Fibroblast of lung (primary cell): ENCODE measurements around the gene HPSE2. TPM values are rescaled to one million over a fixed set of nuclear protein-coding genes. Genes with fewer than 3 reads are reported as not detected.

Experiments
- DNase-seq, 2 donors: peaks; one replicate each; pipeline versions ENCODE4 v3.0.0 to v3.0.0-alpha.2; 2010; ENCODE audit warnings: low read depth in 2 of 2
- H2AFZ ChIP-seq: 2 replicates; pipeline ENCODE4 v1.5.1; 2012; ENCODE audit warnings: low read length, control low read depth, inconsistent platforms
- H3K27ac ChIP-seq: 2 replicates; pipeline ENCODE4 v1.5.1; 2011; ENCODE audit warnings: low read length, control low read depth; ENCODE audit not compliant: insufficient read depth
- H3K27me3 ChIP-seq: 2 replicates; pipeline ENCODE4 v1.5.1; 2011; ENCODE audit warnings: mild to moderate bottlenecking, low read length; ENCODE audit not compliant: control insufficient read depth, insufficient read depth
- H3K36me3 ChIP-seq: 2 replicates; pipeline ENCODE4 v1.5.1; 2011; ENCODE audit warnings: low read length; ENCODE audit not compliant: control insufficient read depth, insufficient read depth
- H3K4me1 ChIP-seq: 2 replicates; pipeline ENCODE4 v1.5.1; 2011; ENCODE audit warnings: low read length; ENCODE audit not compliant: control insufficient read depth, insufficient read depth; ENCODE audit errors: extremely low read depth
- H3K4me2 ChIP-seq: 2 replicates; pipeline ENCODE4 v1.5.1; 2011; ENCODE audit warnings: low read length, control low read depth; ENCODE audit not compliant: insufficient read depth; ENCODE audit errors: extremely low read depth
- H3K4me3 ChIP-seq, 4 experiments: fragments of 200-600 bp in 1 of 4; sonication (generic) in 1 of 4; replicated peaks in 1 of 4; 2 replicates each; pipeline ENCODE4 v1.5.1; 2011 to 2016; ENCODE audit warnings: low read length in 4 of 4, low read depth in 3 of 4, mild to moderate bottlenecking in 3 of 4, control low read depth in 2 of 4, inconsistent platforms in 1 of 4, mixed read lengths in 1 of 4; ENCODE audit not compliant: insufficient read depth in 1 of 4; ENCODE audit errors: control extremely low read depth in 1 of 4
- H3K79me2 ChIP-seq: 2 replicates; pipeline ENCODE4 v1.5.1; 2012; ENCODE audit warnings: mild to moderate bottlenecking, low read length, inconsistent platforms; ENCODE audit not compliant: control insufficient read depth, insufficient read depth
- H3K9ac ChIP-seq: 2 replicates; pipeline ENCODE4 v1.5.1; 2011; ENCODE audit warnings: mild to moderate bottlenecking, low read length, control low read depth; ENCODE audit not compliant: insufficient read depth
- H3K9me3 ChIP-seq: 2 replicates; pipeline ENCODE4 v1.5.1; 2012; ENCODE audit warnings: low read depth, low read length; ENCODE audit not compliant: control insufficient read depth, insufficient read depth
- H4K20me1 ChIP-seq: 2 replicates; pipeline ENCODE4 v1.5.1; 2011; ENCODE audit warnings: low read length; ENCODE audit not compliant: control insufficient read depth, insufficient read depth; ENCODE audit errors: extremely low read depth
- CTCF ChIP-seq, 2 donors: IDR thresholded peaks in 1 of 2; conservative IDR thresholded peaks in 1 of 2; 1 replicate in 1 of 2; 2 replicates in 1 of 2; pipeline ENCODE4 v1.5.1; 2011 to 2012; ENCODE audit warnings: low read length in 2 of 2, control low read depth in 1 of 2, inconsistent platforms in 1 of 2, low read depth in 1 of 2, mild to moderate bottlenecking in 1 of 2
- EZH2 ChIP-seq: IDR thresholded peaks from 2 replicates; pipeline ENCODE4 v1.5.1; 2012; ENCODE audit warnings: low read length, control low read depth, mild to moderate bottlenecking; ENCODE audit errors: missing control alignments
- polyA plus RNA-seq, 2 donors: library from polyadenylated mRNA; depleted of rRNA in 1 of 2; stranded (reverse) in 1 of 2; unstranded in 1 of 2; fragments of >200 nt; gene quantifications; 2 replicates each; pipeline ENCODE4 v1.2.1, GENCODE V29; 2011 to 2012; ENCODE audit warnings: missing spikeins in 1 of 2
- total RNA-seq: library from RNA; depleted of rRNA; stranded (reverse); fragments of >200 nt; gene quantifications from 2 replicates; pipeline ENCODE4 v1.2.1, GENCODE V29; 2014

The HPSE2 gene
- total and polyA plus RNA-seq, 2 donors (not counting 1 experiment from before 2014, with no cell fraction given) = 0.02 to 0.17 TPM

- H3K4me3 ChIP-seq = no peak overlapping the region
- H3K36me3 ChIP-seq = no peaks in the 10 kb centered on the region
- H4K20me1 ChIP-seq = no peaks in the 10 kb centered on the region
- DNase-seq = no peak
- no peak overlapping the region for H2AFZ ChIP-seq
- no peak overlapping the region for H3K4me2 ChIP-seq
- H3K79me2 ChIP-seq = no peaks in the 10 kb centered on the region
- H3K9me3 ChIP-seq = no peaks in the 10 kb centered on the region
- H3K4me1 ChIP-seq = no peaks in the 10 kb centered on the region
- TF ChIP-seq EZH2 (no peak), CTCF (conservative IDR thresholded peaks at IDR 0.05 in 1 of 2, IDR thresholded peaks at IDR 0.05 in 1 of 2; ENCODE audit: low read depth in 1 of 2, low read length in 2 of 2) (no peak)
- H3K27me3 ChIP-seq = no peaks in the 10 kb centered on the region
- H3K27ac ChIP-seq = no peak overlapping the region
- no peak overlapping the region for H3K9ac ChIP-seq
These were observed 659.6 kb downstream of the HPSE2 start for GRCh38 chr10:98576096-98576495.

- no peaks in the 10 kb centered on the region for H3K4me1 ChIP-seq
- no peak overlapping the region for H3K9ac ChIP-seq
- no peaks in the 10 kb centered on the region for H3K79me2 ChIP-seq
- no peak for DNase-seq
- H4K20me1 ChIP-seq = no peaks in the 10 kb centered on the region
- no peak overlapping the region for H3K27ac ChIP-seq
- no peaks in the 10 kb centered on the region for H3K36me3 ChIP-seq
- no peak overlapping the region for H2AFZ ChIP-seq
- no peak overlapping the region for H3K4me3 ChIP-seq
- H3K4me2 ChIP-seq = no peak overlapping the region
- no peaks in the 10 kb centered on the region for H3K27me3 ChIP-seq
- H3K9me3 ChIP-seq = no peaks in the 10 kb centered on the region
- TF ChIP-seq EZH2 (no peak), CTCF (conservative IDR thresholded peaks at IDR 0.05 in 1 of 2, IDR thresholded peaks at IDR 0.05 in 1 of 2; ENCODE audit: low read depth in 1 of 2, low read length in 2 of 2) (no peak)
These were observed 663.1 kb downstream of the HPSE2 start for GRCh38 chr10:98572594-98572993.

GRCh38 chr10:98570834-98571233, 664.8 kb downstream of the HPSE2 start:
- Histone ChIP-seq H3K4me3 (no peak overlapping the region), H3K79me2 (no peaks in the 10 kb centered on the region), H3K9ac (no peak overlapping the region), H3K27ac (no peak overlapping the region), H3K4me2 (no peak overlapping the region), H3K9me3 (no peaks in the 10 kb centered on the region), H2AFZ (no peak overlapping the region), H3K4me1 (no peaks in the 10 kb centered on the region), H4K20me1 (no peaks in the 10 kb centered on the region), H3K27me3 (no peaks in the 10 kb centered on the region), H3K36me3 (no peaks in the 10 kb centered on the region)
- no peak for DNase-seq
- TF ChIP-seq EZH2 = no peak
- no peak for TF ChIP-seq CTCF (conservative IDR thresholded peaks at IDR 0.05 in 1 of 2, IDR thresholded peaks at IDR 0.05 in 1 of 2; ENCODE audit: low read depth in 1 of 2, low read length in 2 of 2)
